ENCODE data around the gene P2RX4.
"Not testable (repeated sequence)": the region's sequence is repeated elsewhere in the genome, so short reads cannot be mapped to it uniquely, and the experiment has no call there.

P2RX4 gene, protein sequence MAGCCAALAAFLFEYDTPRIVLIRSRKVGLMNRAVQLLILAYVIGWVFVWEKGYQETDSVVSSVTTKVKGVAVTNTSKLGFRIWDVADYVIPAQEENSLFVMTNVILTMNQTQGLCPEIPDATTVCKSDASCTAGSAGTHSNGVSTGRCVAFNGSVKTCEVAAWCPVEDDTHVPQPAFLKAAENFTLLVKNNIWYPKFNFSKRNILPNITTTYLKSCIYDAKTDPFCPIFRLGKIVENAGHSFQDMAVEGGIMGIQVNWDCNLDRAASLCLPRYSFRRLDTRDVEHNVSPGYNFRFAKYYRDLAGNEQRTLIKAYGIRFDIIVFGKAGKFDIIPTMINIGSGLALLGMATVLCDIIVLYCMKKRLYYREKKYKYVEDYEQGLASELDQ

DNA sequence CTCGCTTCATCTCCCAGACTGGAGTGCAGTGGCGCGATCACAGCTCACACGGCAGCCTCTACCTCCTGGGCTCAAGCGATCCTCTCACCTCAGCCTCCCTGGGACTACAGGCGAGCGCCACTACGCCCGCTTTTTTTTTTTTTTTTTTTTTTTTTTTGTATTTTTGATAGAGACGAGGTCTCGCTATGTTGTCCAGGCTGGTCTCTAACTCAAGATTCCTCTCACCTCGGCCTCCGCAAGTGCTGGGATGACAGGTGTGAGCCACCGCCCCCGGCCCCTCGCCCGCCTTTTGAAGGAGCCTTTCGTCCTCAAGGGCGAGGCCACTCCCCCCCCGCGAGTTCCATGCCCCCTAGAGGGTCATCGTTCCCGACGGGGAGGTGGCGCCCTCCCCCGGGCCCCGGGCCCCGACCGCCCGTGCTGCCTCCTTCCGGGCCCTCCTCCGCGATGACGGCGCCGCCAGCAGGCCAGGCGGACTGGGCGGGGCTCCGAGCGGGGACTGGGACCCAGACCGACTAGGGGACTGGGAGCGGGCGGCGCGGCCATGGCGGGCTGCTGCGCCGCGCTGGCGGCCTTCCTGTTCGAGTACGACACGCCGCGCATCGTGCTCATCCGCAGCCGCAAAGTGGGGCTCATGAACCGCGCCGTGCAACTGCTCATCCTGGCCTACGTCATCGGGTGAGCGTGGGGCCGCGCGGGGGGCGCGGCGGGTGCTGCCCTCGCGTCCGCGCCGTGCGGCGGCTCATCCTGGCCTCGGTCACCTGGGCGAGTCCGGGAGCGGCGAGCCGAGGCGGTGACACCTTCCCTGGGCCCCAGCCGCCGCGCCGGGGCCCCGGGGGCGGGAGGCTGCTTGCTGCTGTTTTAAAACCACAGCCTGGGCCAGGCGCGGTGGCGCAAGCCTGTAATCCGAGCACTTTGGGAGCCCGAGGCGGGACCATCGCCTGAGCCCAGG, at the start of gene P2RX4:
Gene P2RX4, plus strand, starts transcription at position 506 of the 949 bp plus-strand sequence. Its CDS starts 36 bp downstream, at position 542.
- peak; percentile 70 for DNase-seq

DNA sequence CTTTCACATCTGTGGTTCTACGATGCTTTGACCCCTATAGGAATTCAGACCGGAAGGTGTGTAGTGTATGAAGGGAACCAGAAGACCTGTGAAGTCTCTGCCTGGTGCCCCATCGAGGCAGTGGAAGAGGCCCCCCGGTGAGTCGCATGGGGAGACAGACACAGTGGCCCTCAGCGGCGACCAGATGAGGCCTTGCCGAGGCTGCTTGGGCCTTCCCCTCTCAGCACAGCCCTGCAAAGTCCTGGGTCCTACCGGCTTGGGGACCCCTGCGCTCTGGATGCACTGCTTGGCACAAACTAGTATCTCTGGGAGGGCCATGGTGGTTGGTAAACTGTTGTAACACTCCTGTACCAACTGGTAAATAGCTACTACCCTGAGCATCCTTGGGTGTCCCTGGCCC, 47.5 kb upstream of the P2RX4 start:
- DNase-seq: no peak

DNA sequence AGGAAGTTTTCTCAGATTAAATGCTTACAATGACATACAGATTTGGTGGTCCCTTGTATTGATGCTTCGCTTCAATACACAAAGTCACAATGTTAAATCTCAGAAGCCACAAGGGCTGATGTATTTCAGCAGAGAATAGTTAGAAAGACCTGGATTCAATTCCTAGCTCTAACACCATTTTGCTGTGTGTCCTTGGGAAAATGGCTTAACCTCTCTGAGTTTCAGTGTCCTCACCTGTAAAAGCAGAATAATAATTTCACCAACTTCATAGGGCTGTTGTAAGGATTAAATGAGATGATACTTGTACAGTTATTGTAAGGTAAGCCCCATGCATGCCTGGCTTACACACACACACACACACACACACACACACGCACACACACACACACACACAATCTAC, 46.9 kb upstream of the P2RX4 start:
- no peak for DNase-seq

DNA sequence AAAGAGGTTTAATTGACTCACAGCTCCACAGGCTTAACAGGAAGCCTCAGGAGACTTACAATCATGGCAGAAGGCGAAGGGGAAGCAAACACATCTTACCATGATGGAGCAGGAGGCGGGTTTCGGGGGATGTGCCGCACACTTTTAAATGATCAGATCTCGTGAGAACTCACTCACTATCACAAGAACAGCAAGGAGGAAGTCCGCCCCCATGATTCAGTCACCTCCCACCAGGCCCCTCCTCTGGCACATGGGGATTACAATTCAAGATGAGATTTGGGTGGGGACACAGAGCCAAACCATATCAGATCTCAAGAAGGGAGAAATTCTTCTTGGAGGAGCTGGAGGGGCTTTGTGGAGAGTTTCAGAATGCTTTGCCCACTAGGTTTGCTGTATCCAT, 45.1 kb upstream of the P2RX4 start:
- not testable (repeated sequence) for DNase-seq

DNA sequence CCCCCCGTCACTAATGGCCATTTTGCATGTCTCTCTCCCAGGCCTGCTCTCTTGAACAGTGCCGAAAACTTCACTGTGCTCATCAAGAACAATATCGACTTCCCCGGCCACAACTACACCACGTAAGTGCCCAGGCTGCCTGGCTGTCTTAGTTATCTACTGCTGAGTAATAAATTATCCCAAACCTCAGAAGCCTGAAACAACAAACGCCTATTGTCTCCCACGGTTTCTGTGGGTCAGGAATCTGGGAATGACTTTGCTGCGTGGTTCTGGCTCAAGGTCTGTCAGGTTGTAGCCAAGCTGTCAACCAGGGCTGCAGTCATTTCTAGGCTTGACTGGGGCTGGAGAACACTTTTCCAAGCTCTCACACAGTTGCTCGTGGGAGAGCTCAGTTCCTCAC, 44.6 kb upstream of the P2RX4 start:
- DNase-seq: no peak

DNA sequence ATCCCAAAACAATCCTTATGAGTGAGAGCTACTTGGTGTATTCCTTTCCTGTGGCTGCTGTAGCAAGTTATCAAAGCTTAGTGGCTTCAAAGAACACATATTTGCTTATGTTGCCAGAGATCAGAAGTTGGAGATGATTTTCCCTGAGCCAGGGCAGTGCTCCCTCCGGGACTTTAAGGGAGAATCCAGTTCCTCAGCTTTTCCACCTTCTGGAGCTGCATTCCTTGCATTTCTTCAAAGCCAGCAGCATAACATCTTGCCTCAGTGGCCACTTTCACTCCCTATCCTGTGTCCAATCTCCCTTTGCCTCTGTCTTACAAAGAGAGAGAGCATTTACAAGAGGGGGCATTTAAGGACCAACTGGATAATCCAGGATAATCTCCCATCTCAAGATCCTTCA, 43.6 kb upstream of the P2RX4 start:
- DNase-seq: no peak

DNA sequence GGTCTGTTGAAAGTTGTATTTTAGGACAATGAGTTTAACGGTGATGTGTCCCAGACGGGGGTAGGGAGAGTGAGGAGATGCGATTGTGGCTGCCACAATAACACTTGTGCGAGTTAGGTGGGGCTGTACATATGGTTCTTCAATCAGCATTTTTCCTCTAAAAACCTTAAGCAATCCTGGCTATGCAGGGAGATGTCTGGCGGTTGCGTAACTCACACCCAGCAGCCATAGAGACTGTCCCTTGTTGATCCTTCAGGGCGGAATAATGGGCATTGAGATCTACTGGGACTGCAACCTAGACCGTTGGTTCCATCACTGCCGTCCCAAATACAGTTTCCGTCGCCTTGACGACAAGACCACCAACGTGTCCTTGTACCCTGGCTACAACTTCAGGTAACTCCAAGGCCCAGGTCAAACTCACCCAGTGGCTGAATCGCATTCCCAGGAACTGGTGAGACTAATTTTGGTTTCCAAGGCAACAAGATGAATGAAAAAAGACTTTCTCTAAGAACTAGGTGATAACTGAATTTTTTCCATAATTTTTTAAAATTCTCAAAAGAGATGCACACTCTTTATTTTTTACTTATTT, 42.6 kb upstream of the P2RX4 start:
- peak; percentile 11 for DNase-seq

DNA sequence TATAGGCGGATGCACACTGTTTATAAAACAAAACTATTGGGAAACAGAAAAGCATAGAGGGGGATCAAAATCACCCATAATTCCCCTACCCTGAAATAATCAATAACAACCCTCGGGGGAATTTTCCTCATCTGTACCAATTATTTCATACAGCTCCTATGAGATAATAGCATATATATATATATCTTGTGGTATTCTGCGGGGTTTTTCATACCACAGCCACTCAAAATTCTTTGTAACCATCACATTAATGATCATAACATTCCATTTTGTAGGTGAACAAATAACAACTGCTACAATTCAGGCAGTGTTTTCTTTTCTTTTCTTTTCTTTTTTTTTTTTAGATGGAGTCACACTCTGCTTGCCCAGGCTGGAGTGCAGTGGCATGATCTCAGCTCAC, 42.0 kb upstream of the P2RX4 start:
- no peak for DNase-seq

DNA sequence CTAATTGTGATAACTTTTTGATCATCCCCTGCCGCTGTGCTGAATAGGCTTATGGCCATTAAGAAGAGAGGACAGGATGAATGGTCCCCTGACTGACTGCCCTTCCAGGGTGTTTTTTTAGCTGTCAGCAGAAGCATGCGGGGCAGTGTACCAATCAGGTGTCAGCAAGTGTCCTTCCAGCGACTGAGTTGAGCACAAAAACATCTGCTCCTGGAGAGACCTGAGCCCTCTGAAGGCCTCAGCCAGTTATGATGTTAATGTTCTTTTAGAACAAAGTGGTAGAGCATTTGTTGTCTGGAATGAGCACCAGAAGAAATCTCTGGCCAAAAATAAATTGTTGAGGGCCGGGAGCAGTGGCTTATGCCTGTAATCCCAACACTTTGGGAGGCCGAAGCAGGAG, 39.8 kb upstream of the P2RX4 start:
- no peak for DNase-seq

DNA sequence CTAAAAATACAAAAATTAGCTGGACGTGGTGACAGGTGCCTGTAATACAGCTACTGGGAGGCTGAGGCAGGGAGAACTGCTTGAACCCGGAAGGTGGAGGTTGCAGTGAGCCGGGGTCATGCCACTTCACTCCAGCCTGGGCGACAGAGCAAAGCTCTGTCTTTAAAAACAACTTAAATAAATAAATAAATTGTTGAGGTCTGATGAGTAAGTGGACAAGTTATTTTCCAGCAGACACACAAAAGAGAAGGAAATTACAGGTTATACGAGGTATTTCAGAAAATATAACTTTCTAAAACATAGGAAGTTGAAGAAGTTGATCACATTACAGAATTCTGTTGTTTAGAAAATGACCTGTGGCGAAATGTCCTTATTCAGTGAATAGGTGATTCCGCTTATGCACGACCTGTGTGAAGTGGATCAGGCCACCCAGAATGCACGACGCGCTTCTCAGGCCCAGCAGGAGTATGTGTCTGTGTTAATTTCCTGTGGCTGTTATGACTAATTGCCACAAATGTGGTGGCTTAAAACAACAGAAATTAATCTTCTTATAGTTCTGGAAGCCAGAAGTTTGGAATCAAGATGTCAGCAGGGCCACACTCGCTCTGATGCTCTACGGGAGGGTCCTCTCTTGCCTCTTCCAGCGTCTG, 39.2 kb upstream of the P2RX4 start:
- peak; percentile 40 for DNase-seq

DNA sequence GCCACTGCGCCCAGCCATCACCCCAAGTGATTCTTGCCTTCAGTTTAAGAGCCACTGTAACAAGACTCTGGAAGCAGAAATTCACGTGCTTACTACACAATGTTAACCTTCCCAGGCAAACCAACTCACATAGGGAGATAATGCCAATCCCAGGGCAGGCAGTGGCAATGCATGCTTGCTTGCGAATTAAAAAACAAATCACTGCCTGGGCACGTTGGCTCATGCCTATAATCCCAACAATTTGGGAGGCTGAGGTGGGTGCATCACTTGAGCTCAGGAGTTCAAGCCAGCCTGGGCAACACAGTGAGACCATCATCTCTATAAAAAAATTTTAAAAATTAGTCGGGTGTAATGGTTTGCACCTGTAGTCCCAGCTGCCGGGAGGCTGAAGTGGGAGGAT, 37.8 kb upstream of the P2RX4 start:
- DNase-seq: no peak

DNA sequence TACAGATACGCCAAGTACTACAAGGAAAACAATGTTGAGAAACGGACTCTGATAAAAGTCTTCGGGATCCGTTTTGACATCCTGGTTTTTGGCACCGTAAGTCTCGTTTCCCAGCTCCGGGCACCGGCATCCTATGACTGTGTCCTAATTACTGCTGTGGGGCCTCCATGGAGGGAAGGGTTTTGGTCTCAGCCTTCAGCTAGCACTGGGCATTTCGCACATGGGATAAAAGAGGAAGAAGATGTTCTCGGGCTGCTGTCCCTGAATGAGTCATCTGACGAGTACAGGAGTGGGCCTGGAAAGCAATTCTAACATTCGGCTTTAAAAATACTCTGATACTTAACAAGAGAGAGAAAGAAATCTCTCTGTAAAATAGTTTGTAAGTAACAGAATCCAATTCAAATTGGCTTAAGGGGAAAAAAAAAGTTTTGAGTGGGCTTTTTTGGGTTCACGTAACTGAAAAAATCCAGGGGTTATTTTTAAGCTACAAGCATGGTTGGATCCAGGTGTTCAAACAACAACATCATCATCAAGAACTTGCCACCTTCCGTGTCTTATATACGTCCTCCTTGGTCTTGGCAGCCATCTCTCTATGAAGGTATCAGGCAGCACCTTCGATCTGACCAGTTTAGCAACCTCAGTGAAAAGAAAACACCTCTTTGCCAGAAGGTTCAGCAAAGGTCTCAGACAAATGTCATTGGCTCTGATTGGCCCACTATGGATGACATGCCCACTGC, 34.4 kb upstream of the P2RX4 start:
- DNase-seq: no peak

DNA sequence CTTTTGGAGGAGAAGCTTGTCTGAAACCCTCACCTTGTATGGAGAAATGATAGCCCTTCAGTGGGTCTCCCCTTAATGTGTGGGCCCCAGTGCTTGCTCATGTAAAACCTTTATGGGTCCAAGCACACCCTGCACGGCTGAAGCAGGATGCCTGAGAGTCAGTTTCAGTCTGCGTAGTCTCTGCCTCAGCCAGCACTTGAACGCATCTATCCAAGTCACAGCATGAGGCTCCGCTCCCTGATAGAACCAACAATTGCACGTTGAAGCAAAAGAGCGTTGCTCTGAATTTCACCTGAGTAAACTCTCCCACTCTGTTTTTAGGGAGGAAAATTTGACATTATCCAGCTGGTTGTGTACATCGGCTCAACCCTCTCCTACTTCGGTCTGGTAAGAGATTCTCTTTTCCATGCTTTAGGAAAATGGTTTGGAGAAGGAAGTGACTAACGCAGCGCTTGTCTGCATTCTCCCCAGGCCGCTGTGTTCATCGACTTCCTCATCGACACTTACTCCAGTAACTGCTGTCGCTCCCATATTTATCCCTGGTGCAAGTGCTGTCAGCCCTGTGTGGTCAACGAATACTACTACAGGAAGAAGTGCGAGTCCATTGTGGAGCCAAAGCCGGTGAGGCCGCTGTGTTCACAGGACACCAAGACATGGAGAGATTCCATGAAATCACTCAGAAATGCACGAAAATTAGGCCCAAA, 33.0 kb upstream of the P2RX4 start:
- DNase-seq: no peak

DNA sequence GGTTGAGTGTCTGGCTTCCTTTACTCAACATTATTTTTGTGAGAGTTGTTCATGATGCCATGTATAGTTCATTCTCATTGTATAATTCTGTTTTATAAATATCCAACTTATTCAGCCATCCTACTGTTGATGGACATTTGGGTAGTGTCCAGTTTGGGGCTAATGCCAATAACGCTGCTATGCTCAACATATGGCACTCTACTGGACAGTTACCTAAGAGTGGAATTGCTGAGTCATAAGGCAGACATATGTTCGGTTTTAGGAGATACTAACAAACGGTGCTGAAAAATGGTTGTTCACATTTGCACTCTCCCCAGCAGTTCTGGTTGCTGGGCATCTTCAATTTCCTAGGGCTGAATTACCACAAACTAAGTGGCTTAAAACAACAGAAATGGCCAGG, 28.7 kb upstream of the P2RX4 start:
- peak; percentile 85 for DNase-seq

DNA sequence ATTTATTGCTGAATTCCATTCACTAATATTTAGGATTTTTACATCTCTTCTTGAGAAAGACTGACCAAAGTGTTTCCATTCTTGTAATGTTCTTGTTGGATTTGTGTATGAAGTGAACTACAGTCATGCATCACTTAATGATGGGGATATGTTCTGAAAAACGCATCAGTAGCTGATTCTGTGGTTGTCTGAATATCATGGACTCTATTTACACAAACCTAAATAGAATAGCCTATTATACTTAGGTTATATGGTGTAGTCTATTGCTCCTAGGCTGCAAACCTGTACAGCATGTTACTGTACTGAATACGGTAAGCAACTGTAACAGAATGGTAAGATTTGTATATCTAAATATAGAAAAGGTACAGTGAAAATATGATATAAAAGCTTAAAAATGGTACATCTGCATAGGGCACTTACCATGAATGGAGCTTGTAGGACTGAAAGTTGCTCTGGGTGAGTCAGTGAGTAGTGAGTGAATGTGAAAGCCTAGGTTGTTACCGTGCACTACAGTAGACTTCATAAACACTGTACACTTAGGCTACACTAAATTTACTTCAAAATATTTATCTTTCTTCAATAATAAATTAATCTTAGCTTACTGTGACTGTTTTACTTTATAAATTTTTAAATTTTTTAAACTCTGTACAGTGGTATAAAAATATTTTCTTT, 27.6 kb upstream of the P2RX4 start:
- no peak for DNase-seq

DNA sequence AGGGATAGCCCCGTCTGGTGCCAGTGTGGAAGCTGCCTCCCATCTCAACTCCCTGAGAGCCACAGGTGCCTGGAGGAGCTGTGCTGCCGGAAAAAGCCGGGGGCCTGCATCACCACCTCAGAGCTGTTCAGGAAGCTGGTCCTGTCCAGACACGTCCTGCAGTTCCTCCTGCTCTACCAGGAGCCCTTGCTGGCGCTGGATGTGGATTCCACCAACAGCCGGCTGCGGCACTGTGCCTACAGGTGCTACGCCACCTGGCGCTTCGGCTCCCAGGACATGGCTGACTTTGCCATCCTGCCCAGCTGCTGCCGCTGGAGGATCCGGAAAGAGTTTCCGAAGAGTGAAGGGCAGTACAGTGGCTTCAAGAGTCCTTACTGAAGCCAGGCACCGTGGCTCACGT, 25.5 kb upstream of the P2RX4 start:
- no peak for DNase-seq

DNA sequence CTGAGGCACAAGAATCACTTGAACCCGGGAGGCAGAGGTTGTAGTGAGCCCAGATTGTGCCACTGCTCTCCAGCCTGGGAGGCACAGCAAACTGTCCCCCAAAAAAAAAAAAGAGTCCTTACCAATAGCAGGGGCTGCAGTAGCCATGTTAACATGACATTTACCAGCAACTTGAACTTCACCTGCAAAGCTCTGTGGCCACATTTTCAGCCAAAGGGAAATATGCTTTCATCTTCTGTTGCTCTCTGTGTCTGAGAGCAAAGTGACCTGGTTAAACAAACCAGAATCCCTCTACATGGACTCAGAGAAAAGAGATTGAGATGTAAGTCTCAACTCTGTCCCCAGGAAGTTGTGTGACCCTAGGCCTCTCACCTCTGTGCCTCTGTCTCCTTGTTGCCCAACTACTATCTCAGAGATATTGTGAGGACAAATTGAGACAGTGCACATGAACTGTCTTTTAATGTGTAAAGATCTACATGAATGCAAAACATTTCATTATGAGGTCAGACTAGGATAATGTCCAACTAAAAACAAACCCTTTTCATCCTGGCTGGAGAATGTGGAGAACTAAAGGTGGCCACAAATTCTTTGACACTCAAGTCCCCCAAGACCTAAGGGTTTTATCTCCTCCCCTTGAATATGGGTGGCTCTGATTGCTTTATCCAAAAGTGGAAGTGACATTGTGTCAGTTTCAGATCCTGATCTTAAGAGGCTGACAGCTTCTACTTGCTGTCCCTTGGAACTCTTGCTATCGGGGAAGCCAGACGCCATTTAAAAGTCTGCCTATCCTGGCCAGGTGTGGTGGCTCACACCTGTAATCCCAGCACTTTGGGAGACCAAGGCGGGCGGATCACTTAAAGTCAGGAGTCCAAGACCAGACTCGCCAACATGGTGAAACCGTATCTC, 24.7 kb upstream of the P2RX4 start:
- DNase-seq: no peak

DNA sequence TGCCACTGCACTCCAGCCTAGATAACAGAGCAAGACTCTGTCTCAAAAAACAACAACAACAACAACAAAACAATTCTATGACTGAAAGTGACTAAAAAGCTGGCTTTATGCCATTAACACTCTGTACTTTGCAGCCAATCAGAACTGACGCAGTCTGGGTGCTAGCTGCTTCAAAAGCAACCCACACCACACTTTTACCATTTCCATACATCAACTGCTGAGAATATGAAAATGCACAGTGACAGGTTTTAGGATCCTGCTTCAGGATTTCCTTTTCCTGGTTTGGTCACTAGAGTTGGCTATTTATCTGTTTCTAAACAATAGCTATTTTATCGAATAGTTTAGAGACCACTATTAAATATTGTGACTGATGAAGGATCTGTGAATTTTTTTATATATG, 23.1 kb upstream of the P2RX4 start:
- no peak for DNase-seq

DNA sequence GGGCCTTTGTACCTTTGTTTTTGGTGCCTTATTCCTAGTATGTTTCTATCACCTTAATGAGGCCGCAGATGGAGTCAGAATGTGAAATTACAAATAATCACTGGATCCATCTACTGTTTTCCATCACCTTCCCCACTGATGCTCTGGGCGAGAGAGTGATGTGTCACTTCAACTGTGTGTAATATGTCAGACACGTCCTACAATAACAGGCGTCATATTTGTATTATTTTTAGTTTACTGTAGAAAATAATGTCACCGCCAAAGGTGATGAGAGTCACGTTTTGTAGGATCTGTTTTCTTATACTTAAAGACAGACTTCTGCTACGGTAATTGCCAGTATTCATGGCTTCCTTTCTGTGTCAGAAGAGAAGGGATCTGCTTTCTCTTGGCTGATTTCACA, 22.4 kb upstream of the P2RX4 start:
- no peak for DNase-seq

DNA sequence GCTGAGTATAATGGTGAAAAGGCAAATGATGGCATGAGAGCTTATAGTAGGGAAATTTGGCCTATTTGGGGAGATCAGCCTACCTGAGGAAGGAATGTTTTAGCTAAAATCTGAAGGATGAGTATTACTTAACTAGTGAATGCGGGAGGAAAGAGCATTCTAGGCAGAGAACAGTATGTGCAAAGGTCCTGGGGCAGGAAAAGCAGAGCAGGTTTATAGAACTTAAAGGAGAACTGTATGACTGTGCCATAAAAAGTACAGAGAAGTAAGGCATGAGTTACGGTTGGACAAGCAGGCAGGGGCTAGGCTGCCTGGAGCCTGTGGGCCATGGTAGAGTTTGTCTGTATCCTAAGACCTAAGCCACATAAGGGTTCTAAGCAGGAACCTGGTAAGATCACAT, 21.7 kb upstream of the P2RX4 start:
- no peak for DNase-seq

Data from HCEC 1CT (cell line).